Thyroid gland (tissue), 4 donors: ENCODE measurements around the gene MYH7B. TPM values are rescaled to one million over a fixed set of nuclear protein-coding genes. Genes with fewer than 3 reads are reported as not detected.
A peak's percentile ranks its signal among the peaks of the same experiment; 100 is the strongest.

ENCODE experiments used
- DNase-seq, 2 donors: peaks; one replicate each; pipeline ENCODE4 v3.0.0-alpha.2; 2019
- H3K27ac ChIP-seq, 3 donors: fragments of 200-600 bp; sonication (generic); 1 replicate in 2 of 3; 2 replicates in 1 of 3; pipeline ENCODE4 v1.5.1; 2016 to 2019; ENCODE audit warnings: mild to moderate bottlenecking in 1 of 3, moderate library complexity in 1 of 3
- H3K27me3 ChIP-seq: fragments of 200-600 bp; sonication (generic); one replicate; pipeline ENCODE4 v1.5.1; 2019
- H3K36me3 ChIP-seq, 2 donors: fragments of 200-600 bp; sonication (generic); one replicate each; pipeline ENCODE4 v1.5.1; 2016 to 2019
- H3K4me1 ChIP-seq, 2 donors: fragments of 200-600 bp; sonication (generic); one replicate each; pipeline ENCODE4 v1.5.1; 2017 to 2019
- H3K4me3 ChIP-seq, 3 donors: fragments of 200-600 bp; sonication (generic); replicated peaks in 1 of 3; 1 replicate in 2 of 3; 2 replicates in 1 of 3; pipeline ENCODE4 v1.5.1; 2016; ENCODE audit warnings: mild to moderate bottlenecking in 1 of 3
- H3K9me3 ChIP-seq: fragments of 200-600 bp; sonication (generic); one replicate; pipeline ENCODE4 v1.5.1; 2017
- CTCF ChIP-seq, 6 experiments: fragments of 200-600 bp in 3 of 6; fragments of 450-650 bp in 3 of 6; sonication (generic) in 3 of 6; IDR thresholded peaks; one replicate each; pipeline ENCODE4 v1.5.1; 2016 to 2019; ENCODE audit warnings: antibody characterized with exemption in 6 of 6, mild to moderate bottlenecking in 2 of 6, inconsistent platforms in 1 of 6, moderate library complexity in 1 of 6
- POLR2A ChIP-seq, 2 donors: fragments of 450-650 bp; IDR thresholded peaks; one replicate each; pipeline ENCODE4 v1.6.1; 2017; ENCODE audit warnings: antibody characterized with exemption in 2 of 2, mild to moderate bottlenecking in 2 of 2, moderate library complexity in 1 of 2
- WGBS, 2 donors: methylation state at CpG; one replicate each; pipeline ENCODE4 v1.1.5; 2017; 5-methylcytosine and 5-hydroxymethylcytosine counted together
- intact Hi-C: fragments of 100-400 bp; cut with DNase I; formaldehyde crosslinking; loops from one replicate; pipeline ENCODE4 v1.15.1; 2023
- total RNA-seq, 4 donors: library from RNA; depleted of rRNA; stranded (reverse); fragments of >200 nt; gene quantifications; one replicate each; pipeline ENCODE4 v1.2.3, GENCODE V29; 2016

The MYH7B gene
- total RNA-seq, 4 donors from 2014 or later, result 0.63 to 2.0 (median 1.4) TPM

GRCh38 chr20:34916774-34917354 is 38.8 kb upstream of the MYH7B start:
- intact Hi-C loops, result no loop called here

GRCh38 chr20:34920055-34920454 is 35.6 kb upstream of the MYH7B start:
- peaks cover 4 to 14% of the 10 kb centered on the region in 2 donors for H3K4me1 ChIP-seq
- no peaks in the 10 kb centered on the region for H3K9me3 ChIP-seq
- H3K36me3 ChIP-seq, result peaks cover 0 to 7% of the 10 kb centered on the region in 2 donors
- no peaks in the 10 kb centered on the region for H3K27me3 ChIP-seq
- intact Hi-C loops, result no loop called here
- no peak overlapping the region for H3K27ac ChIP-seq
- TF ChIP-seq CTCF (IDR thresholded peaks at IDR 0.05) (no peak), POLR2A (IDR thresholded peaks at IDR 0.05) (no peak)
- no peak for DNase-seq
- H3K4me3 ChIP-seq, result no peak overlapping the region

More at GRCh38 chr20:34916774-34917354, 38.8 kb upstream of the MYH7B start:
- WGBS, 2 donors, result 81 to 91% methylated on average over 2 of the region's 2 CpGs
- H3K27ac ChIP-seq, result no peak overlapping the region
- no peak overlapping the region for H3K4me3 ChIP-seq
- no peaks in the 10 kb centered on the region for H3K27me3 ChIP-seq
- DNase-seq, result no peak
- no peak for TF ChIP-seq POLR2A (IDR thresholded peaks at IDR 0.05)
- no peaks in the 10 kb centered on the region for H3K9me3 ChIP-seq
- no peaks in the 10 kb centered on the region for H3K36me3 ChIP-seq
- no peaks in the 10 kb centered on the region for H3K4me1 ChIP-seq

GRCh38 chr20:34921436-34921835 is 34.2 kb upstream of the MYH7B start:
- intact Hi-C loops, result no loop called here
- WGBS, 2 donors, result 79 to 86% methylated on average over 3 of the region's 3 CpGs
- peaks cover 3 to 7% of the 10 kb centered on the region in 2 donors for H3K36me3 ChIP-seq
- H3K4me3 ChIP-seq, result no peak overlapping the region
- H3K27ac ChIP-seq, result peak overlapping the region in 1 of 3 donors; percentile 76
- H3K4me1 ChIP-seq, result peaks cover 4 to 14% of the 10 kb centered on the region in 2 donors
- H3K27me3 ChIP-seq, result no peaks in the 10 kb centered on the region
- TF ChIP-seq CTCF (IDR thresholded peaks at IDR 0.05), result no peak
- TF ChIP-seq POLR2A (IDR thresholded peaks at IDR 0.05), result no peak
- no peaks in the 10 kb centered on the region for H3K9me3 ChIP-seq
- no peak for DNase-seq

- peaks cover 4 to 14% of the 10 kb centered on the region in 2 donors for H3K4me1 ChIP-seq
- no peak for TF ChIP-seq CTCF (IDR thresholded peaks at IDR 0.05)
- TF ChIP-seq POLR2A (IDR thresholded peaks at IDR 0.05), result no peak
- H3K27me3 ChIP-seq, result no peaks in the 10 kb centered on the region
- H3K9me3 ChIP-seq, result no peaks in the 10 kb centered on the region
- intact Hi-C loops, result no loop called here
- peak; percentile 13 to 45 for DNase-seq
- H3K27ac ChIP-seq, result peak overlapping the region; percentile 9 to 82 (median 53)
- WGBS, 2 donors, result 85 to 87% methylated on average over 5 of the region's 5 CpGs
- peaks cover 3 to 19% of the 10 kb centered on the region in 2 donors for H3K36me3 ChIP-seq
- no peak overlapping the region for H3K4me3 ChIP-seq
These were observed 32.9 kb upstream of the MYH7B start for GRCh38 chr20:34922654-34923381.

GRCh38 chr20:34923414-34923813 is 32.3 kb upstream of the MYH7B start:
- H3K9me3 ChIP-seq, result no peaks in the 10 kb centered on the region
- peaks cover 4 to 14% of the 10 kb centered on the region in 2 donors for H3K4me1 ChIP-seq
- no peak overlapping the region for H3K4me3 ChIP-seq
- TF ChIP-seq POLR2A (IDR thresholded peaks at IDR 0.05), result no peak
- TF ChIP-seq CTCF (IDR thresholded peaks at IDR 0.05), result no peak
- H3K27ac ChIP-seq, result peak overlapping the region; percentile 9 to 82 (median 53)
- DNase-seq, result no peak
- WGBS, 2 donors, result 92 to 93% methylated on average over 2 of the region's 2 CpGs
- no peaks in the 10 kb centered on the region for H3K27me3 ChIP-seq
- intact Hi-C loops, result no loop called here
- peaks cover 3 to 24% of the 10 kb centered on the region in 2 donors for H3K36me3 ChIP-seq
